Adipose tissue (tissue), 3 donors: Measurements from ENCODE around the gene AADACL2. TPM values are rescaled to one million over a fixed set of nuclear protein-coding genes. Genes with fewer than 3 reads are reported as not detected.
"Not testable (repeated sequence)": the region's sequence is repeated elsewhere in the genome, so short reads cannot be mapped to it uniquely, and the experiment has no call there.

Experiments used
- H3K27ac ChIP-seq: one replicate; pipeline ENCODE4 v1.5.1; 2013; ENCODE audit warnings: low read depth, low read length
- whole genome bisulfite sequencing, 3 donors: extraction: QIAGEN DNeasy Blood & Tissue Kit; methylation state at CpG; one replicate each; pipeline ENCODE4 v1.1.7; 2013; 5-methylcytosine and 5-hydroxymethylcytosine counted together
- polyA plus RNA-seq, 3 donors: library from polyadenylated mRNA; stranded (reverse); fragments of 200-250 nt; gene quantifications; one replicate each; pipeline ENCODE4 v1.2.3, GENCODE V29; 2013
- donor health status: healthy with polysubstance abuse.
- donor health status: Bipolar disorder and iron deficiency.
- donor health status: healthy.

Gene AADACL2
- polyA plus RNA-seq, 3 donors = 0.06 to 1.1 (median 0.21) TPM

DNA sequence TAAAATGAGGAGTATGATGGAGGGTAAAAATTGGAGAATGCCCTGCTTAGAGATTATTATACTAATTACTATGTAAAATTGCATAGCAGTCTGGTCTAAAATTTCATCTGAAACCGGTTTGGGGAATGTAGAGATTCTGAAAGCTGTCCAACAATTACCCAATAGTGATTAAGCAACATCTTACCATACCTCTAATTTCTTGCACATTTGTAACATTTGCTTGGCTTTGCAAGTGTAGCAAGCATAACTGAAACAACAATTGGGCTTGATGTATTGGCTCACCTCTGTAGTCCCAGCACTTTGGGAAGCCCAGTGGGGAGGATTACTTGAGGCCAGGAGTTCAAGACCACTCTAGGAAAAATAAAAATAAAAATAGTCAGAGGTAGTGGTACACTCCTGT is 17.4 kb downstream of the AADACL2 start:
- 13 to 37% (median 16%) methylated on average over 1 of the region's 1 CpG for WGBS, 3 donors
- H3K27ac ChIP-seq = no peak overlapping the region

DNA sequence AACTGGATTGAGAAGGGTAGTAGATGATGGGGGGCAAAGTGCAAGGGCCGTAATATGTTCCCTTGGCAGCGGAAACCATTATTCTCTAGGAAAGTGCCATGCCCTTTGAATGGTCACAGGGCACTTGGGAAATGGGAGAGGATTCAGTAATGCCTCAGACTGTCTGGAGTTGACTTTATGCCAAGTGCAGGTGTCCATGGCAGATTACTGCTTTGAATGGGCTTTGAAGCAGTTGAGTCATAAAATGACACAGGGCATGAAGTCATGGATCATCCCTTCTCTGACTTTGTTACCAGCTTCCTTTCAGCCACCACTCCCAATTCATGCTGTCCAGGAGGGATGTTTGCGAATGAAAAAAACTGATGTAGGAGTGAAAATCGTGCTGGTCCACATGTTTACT is 20.1 kb downstream of the AADACL2 start:
- 83 to 95% (median 94%) methylated on average over 4 of the region's 4 CpGs for WGBS, 3 donors

DNA sequence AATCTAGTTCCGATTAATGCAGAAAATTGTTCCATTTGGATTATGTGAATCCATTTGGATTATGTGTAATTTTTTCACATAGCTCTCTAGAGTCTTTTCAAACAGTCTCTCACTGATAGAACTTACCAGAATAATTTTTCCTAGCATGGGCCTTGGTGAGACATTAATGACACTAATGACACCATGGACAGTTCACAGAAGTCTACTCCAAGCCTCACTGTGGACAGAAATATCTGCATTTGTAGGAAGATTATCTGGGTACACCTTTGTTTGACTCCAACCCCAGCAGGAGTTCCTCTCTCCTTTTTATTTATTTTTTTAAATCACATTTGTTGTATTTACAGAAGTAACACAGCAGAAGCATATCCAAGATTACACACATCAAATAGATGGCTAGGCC is 27.9 kb downstream of the AADACL2 start:
- no peak overlapping the region for H3K27ac ChIP-seq
- 93 to 97% (median 95%) methylated on average over 1 of the region's 1 CpG for WGBS, 3 donors

More for the DNA sequence above, 20.1 kb downstream of the AADACL2 start:
- no peak overlapping the region for H3K27ac ChIP-seq

DNA sequence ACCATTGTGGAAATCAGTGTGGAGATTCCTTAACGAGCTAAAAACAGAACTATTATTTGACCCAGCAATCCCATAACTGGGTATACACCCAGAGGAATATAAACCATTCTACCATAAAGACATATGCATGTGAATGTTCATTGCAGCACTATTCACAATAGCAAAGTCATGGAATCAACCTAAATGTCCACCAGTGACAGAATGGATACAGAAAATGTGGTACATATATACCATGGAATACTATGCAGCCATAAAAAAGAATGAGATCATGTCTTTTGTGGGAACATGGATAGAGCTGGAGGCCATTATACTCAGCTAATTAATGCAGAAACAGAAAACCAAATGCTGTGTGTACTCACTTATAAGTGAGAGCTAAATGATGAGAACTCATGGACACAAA is 31.0 kb downstream of the AADACL2 start:
- 60 to 95% (median 79%) methylated on average over 1 of the region's 1 CpG for WGBS, 3 donors

DNA sequence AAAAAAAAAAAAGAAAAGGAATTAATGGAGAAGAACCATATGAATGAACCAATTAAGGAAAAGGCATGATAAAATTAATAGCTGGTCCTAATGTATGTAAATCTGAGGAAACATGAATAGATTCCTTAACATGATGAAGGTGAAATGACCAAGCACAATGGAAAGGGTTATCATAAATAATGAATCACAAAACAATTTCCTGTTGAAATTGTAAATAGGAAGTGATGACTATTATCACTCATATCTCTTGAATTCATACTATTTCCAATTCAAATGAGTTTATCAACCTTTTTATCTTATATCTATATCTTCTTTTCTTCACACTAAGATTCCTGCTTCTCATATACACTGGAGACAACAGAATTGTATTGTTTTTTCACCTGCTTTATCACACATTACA is 32.0 kb downstream of the AADACL2 start:
- H3K27ac ChIP-seq = no peak overlapping the region

More for the DNA sequence above, 31.0 kb downstream of the AADACL2 start:
- H3K27ac ChIP-seq = not testable (repeated sequence)

DNA sequence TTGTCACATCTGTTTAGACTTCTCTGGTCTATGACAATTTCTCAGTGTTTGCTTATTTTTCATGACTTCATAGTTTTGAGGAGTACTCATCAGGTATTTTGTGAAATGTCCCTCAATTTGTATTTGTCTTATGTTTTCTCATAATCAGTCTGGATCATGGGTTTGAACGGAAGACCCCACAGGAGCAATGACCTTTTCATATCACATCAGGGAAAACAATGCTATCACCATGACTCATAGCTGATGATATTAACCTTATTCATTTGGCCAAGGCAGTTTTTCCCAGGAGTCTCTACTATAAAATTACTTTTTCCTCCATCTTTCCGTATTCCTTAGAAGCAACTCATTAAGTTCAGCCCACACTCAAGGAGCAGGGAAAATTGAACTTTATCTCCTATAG is 32.7 kb downstream of the AADACL2 start:
- WGBS, 3 donors = 50 to 73% (median 71%) methylated on average over 2 of the region's 2 CpGs
- H3K27ac ChIP-seq = no peak overlapping the region

DNA sequence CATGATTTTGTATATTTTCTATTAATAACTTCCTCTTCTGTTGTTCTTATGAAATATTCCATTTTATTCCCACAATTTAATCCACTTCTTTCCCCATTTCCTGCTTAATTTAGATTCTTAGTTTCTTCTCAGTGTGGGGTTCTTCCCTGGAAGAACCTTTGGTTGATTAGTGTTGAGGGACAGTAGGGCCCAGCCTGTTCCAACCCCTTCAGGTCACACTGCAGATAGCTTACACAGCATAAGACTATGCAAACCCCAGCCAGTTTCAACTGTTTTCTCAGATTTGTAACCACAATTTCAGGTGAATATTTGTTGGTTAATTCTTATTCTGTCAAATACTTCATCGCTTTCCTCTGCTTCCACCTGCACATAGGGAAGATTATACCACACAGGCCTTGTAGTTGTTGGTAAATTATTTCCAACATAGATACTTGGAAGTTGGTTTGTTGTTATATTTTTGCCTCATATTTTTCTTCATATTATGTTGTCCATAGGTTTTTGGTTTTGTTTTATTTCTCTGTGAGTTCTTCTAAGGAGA is 34.7 kb downstream of the AADACL2 start:
- H3K27ac ChIP-seq = no peak overlapping the region
- 86 to 97% (median 91%) methylated on average over 1 of the region's 1 CpG for WGBS, 3 donors

DNA sequence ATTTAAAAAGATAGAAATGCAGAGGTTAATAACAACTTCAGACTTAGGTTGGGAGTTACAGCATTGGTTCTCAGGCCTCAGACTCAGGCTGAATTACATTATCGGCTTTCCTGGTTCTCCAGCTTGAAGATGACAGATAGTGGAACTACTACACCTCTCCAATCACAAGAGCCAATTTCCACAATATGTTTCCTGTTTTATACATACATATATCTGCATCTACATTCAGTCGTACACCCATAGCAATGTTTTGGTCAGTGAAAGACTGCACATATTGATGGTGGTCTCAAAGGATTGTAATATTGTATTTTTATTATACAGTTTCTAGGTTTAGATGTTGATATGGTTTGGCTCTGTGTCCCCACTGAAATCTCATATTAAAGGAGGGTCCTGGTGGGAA is 35.4 kb downstream of the AADACL2 start:
- 60 to 69% (median 69%) methylated on average over 2 of the region's 2 CpGs for WGBS, 3 donors
- H3K27ac ChIP-seq = no peak overlapping the region

DNA sequence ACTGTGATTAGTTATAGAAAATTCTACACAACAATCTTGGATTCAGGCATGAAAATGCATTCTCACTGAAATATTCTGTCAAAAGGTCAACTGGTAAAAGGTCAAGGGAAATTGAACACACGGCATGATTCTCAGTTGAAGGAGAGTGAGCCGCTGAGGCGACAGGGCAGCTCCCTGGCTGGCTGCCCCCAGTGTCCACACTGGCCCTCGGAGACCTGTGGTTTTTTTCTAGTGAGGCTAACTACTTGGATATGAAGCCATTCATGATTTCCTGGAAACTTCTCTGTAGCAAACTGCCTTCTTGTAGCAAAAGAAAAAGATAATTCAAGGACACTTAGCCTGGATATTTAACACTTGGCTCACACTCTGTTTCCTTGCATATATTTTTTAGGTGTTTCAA is 37.2 kb downstream of the AADACL2 start:
- H3K27ac ChIP-seq = no peak overlapping the region
- WGBS, 3 donors = 22 to 27% (median 26%) methylated on average over 4 of the region's 4 CpGs

DNA sequence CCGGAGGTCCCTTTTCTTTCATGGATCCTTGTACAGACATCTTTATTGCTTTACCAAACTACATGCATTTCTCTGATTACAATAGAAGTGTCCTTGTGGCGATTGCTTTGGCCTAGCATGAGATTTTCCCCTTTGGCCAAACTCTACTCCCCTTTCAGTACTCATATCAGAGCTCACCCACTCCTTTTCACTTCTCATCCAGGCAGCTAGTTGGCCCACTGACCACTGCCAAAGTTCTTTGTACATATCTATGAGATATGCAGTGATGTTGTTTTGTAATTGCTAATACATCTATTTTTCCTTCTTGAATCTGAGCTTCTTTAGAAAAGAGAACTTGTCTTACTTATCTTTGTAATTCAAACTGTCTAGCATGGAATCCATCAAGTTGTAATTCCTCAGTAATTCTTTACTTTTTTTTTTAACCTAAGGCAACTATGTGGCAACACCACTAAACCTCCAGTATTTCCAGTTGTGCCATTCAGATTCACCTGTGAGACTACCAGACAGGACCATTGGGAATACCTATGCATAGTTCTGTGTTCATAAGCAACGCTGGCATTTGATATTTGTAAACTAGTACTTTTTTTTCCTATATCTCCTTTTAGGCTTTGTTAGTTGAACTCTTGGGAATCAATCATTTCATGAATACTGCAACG is 39.2 kb downstream of the AADACL2 start:
- H3K27ac ChIP-seq = no peak overlapping the region
- 68 to 94% (median 85%) methylated on average over 4 of the region's 4 CpGs for WGBS, 3 donors

DNA sequence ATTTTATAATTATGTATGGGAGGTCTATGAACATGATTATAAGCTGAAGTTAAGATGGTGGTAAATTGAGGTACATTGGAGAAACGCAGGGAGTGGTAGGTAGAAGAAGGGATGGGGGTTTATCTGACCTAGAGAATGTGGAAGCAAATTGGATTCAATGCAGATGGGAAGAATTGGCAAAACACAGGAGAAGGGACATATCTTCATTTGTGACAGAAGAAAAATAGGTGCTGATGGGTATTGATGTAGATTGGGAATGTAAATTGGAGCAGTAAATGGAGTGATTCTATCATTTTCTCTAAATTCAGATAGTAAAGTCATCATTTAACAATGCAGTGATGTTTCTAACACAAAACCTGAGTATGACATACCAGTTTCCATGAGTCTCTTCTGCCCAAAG is 40.5 kb downstream of the AADACL2 start:
- WGBS, 3 donors = 94 to 97% (median 95%) methylated on average over 1 of the region's 1 CpG
- H3K27ac ChIP-seq = no peak overlapping the region

DNA sequence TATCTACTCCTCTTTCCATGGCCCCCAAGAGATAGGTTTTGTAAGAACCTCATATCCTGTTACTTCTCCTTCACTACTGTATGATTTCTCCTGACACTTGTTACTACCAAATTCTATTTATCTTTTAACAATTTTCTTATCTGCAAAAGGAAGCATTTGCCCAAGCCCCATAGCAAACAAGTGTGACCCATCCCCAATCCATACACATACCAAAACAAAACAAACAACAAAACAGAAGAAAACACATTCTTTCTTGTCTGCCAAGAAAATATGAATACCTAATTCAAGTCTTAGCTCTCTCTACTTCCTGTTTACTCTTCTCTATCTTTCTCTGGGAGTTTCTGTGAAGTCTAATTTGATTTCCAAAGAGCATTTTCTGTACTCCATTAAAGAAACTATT is 41.2 kb downstream of the AADACL2 start:
- H3K27ac ChIP-seq = no peak overlapping the region

DNA sequence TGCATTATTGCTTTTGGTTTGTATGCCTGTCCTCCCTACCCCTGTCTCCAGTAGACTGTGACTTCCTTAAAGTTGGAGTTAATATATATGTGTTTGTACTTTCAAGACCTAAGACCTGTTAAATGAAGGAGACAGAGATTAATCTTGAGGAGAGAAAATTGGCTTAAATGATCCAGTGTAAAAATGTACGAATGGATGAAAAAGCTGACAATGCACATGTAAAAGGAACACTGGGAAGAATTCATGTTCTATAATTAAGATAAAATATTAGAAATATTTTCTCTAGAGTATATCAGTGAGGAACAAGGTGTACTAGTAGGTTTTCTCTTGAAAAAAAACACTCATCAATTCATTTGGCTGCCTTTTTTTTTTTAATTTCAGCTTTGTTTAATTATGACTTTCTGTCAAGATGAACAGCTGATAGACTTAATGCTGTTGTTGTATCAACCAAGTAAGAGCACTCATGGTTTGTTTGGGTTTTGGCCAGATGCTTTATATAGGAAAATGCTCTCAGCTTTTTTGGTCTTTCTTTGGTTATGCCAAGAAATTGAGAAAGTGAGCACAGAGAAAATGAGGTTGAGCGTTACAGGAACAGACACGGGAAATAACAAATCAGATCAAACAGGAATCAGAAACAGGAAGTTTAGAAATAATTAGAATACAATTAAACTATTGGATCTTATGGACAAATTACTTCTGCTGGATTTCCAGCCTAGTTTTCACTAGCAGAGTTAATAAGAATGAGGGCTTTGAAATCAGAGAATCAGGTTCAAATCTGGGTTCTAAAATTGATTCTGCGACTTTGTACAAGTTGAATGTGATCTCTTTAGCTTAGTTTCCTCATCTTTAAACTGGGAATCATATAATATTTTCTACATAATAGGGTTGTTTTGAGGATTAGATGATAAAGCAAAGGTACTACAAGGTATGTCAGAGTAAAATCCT is 41.9 kb downstream of the AADACL2 start:
- H3K27ac ChIP-seq = no peak overlapping the region
- 58 to 61% (median 61%) methylated on average over 4 of the region's 4 CpGs for WGBS, 3 donors

DNA sequence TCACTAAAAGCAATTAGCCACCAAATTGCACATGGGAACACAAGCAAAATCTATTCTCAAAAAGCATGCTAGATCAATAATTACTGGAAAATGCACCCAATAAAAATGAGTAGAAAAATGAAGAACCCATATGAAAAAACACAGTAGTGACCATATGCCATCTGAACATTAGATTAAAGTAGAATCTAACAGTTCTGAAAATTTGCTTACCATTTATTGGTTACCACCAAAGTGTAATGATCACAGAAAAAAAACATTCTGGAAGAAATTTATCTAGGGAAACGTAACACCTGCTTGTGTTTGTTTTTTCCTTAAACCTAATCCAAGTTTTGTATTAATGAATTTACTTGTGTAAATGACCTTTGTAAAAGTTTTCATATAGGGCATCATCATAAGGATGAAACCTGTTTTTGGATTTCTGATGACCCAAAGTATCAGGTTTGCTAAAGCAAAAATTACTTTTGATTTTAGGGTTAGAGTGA is 42.6 kb downstream of the AADACL2 start:
- 44 to 89% (median 80%) methylated on average over 1 of the region's 1 CpG for WGBS, 3 donors

DNA sequence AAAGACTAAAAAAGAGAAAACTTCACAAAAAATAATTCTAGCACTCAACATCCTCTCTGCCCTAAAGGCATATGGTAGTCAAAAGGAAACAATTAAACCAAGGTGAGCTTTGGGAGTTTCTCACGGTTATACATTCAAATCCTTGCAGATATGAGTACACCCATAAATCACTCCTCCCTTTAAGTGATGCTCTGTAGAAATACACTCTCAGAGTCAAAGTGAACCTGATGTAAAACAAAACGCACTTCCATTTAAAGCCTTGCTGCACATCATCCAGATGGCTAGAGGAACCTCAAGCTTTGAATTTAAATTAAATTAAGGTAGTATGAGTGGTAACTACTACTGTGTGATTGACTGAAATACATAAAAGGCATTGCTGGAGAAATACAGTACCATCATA is 44.2 kb downstream of the AADACL2 start:
- H3K27ac ChIP-seq = no peak overlapping the region
- 91 to 95% (median 93%) methylated on average over 2 of the region's 2 CpGs for WGBS, 3 donors

More for the DNA sequence above, 42.6 kb downstream of the AADACL2 start:
- no peak overlapping the region for H3K27ac ChIP-seq

DNA sequence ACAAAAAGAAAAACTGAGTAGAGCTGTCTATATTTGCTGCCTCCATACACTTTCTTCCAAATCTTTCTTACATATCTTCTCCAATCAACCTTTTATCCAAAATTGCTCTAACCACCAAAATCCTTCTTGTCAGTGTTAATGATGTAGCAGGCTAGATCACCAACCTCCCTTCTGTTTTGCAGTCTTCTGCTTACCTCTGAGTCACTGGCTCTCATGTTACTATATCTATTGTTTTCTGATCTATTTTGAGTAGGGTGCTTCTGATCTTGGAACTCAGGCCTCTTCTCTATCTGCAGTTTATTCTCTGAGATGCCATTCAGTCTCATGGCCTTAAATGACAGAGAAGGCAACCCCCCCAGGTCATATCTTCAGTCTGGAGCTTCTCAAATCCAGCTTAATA is 53.9 kb downstream of the AADACL2 start:
- H3K27ac ChIP-seq = no peak overlapping the region

DNA sequence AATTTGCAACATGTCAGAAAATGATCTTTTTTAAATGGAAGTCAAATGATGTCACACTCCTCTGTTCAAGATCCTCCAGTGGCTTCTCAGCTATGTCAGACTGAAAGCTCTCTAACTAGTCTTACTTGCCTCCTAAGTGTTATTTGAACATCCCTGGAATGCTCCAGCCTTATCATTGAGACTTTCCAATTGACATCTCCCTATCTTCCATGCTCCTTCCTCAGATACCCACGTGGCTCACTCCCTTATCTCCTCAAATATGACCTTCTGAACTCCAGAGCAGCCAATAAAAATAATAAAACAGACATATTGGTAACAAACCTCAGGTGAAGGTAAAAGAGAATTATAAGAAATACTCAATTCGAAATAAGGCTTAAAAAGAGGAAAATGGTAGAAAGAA is 54.7 kb downstream of the AADACL2 start:
- H3K27ac ChIP-seq = no peak overlapping the region
- WGBS, 3 donors = 52 to 83% (median 73%) methylated on average over 2 of the region's 2 CpGs

DNA sequence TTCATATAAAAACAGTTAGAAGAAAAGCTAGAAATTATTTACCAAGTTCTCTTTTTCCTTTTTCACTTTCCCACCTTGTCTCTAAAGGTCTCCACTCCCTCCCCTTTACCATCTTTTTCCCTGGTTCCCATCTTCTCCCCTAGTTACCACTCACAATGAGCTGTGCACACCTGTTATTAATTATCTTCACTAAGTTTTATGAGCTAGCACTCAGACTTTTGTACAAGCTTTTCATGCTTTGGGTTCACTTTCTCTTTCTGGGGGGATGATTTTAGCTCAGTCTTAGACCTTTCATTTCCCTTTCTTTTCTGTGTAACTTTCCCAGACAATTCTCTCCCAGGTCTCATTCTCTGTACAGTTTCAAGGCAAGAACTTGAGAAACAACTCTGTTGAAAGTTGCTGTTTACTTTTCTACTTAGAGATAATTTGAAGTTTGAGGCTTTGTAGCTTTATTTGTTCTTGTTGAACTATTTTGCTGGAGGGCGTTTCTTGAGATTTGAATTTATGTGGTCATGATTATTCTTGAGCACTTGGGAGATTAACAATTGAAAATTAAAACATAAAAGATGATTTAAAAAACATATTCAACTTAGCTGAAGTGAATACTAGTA is 56.2 kb downstream of the AADACL2 start:
- no peak overlapping the region for H3K27ac ChIP-seq

DNA sequence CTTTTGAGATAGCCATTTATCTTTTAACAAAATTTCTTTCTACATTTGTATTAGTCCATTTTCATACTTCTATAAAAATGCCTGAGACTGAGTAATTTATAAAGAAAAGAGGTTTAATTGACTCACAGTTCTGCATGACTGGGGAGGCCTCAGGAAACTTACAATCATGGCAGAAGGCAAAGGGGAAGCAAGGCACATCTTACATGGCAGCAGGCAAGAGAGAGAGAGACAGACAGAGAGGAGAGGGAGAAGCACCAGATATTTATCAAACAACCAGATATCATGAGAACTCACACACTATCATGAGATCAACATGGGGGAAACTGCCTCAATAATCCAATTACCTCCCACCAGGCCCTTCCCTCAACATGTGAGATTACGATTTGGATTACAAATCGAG is 57.0 kb downstream of the AADACL2 start:
- 92 to 95% (median 93%) methylated on average over 2 of the region's 2 CpGs for WGBS, 3 donors
- H3K27ac ChIP-seq = not testable (repeated sequence)

More for the DNA sequence above, 56.2 kb downstream of the AADACL2 start:
- 30 to 91% (median 82%) methylated on average over 1 of the region's 1 CpG for WGBS, 3 donors
